HG03095 (cell line): ENCODE results near the gene PIN4.
"Not testable (repeated sequence)": the region's sequence is repeated elsewhere in the genome, so short reads cannot be mapped to it uniquely, and the experiment has no call there.

Experiments used
- ATAC-seq: cut with Tn5 transposase; IDR thresholded peaks from one replicate; pipeline ENCODE4 v1.9.1; 2021; ENCODE audit warnings: moderate library complexity; ENCODE audit not compliant: unreplicated experiment

Gene PIN4

GRCh38 chrX:72201836-72202536, 20.4 kb downstream of the PIN4 start:
- ATAC-seq = no peak

GRCh38 chrX:72202792-72203401, 21.3 kb downstream of the PIN4 start:
- no peak for ATAC-seq

GRCh38 chrX:72203421-72203820, 21.9 kb downstream of the PIN4 start:
- ATAC-seq = peak; percentile 62

GRCh38 chrX:72205706-72206105, 24.1 kb downstream of the PIN4 start:
- ATAC-seq = no peak

GRCh38 chrX:72207366-72207765, 25.8 kb downstream of the PIN4 start:
- no peak for ATAC-seq

- no peak for ATAC-seq
Observed at GRCh38 chrX:72208126-72208800, 26.7 kb downstream of the PIN4 start.

GRCh38 chrX:72216973-72217372, 35.4 kb downstream of the PIN4 start:
- no peak for ATAC-seq

GRCh38 chrX:72220375-72220774, 38.8 kb downstream of the PIN4 start:
- ATAC-seq = not testable (repeated sequence)

- ATAC-seq = no peak
Observed at GRCh38 chrX:72230290-72230689, 48.7 kb downstream of the PIN4 start.

- ATAC-seq = no peak
Observed at GRCh38 chrX:72236841-72237240, 55.3 kb downstream of the PIN4 start.

GRCh38 chrX:72238183-72238582, 56.6 kb downstream of the PIN4 start:
- ATAC-seq = no peak

- peak; percentile 98 for ATAC-seq
Observed at GRCh38 chrX:72238721-72239475, 57.3 kb downstream of the PIN4 start, which contains the start of gene ERCC6L. Gene ERCC6L, minus strand, starts transcription at chrX:72239027. Its CDS starts 116 bp downstream, at chrX:72238911.

GRCh38 chrX:72240976-72241375, 59.4 kb downstream of the PIN4 start:
- ATAC-seq = no peak

GRCh38 chrX:72243472-72243871, 61.9 kb downstream of the PIN4 start:
- no peak for ATAC-seq

GRCh38 chrX:72245461-72246089, 64.0 kb downstream of the PIN4 start:
- peak; percentile 57 for ATAC-seq

GRCh38 chrX:72247206-72247942, 65.8 kb downstream of the PIN4 start:
- ATAC-seq = no peak
